ENCODE measurements around the gene PSAT1.

GRCh38 chr9:78291240-78291925 lies 5.5 kb upstream of the PSAT1 start:
- no peak for TF ChIP-seq CTCF (IDR thresholded peaks at IDR 0.05)
- TF ChIP-seq POLR2A (IDR thresholded peaks at IDR 0.05), result no peak
- no peak for TF ChIP-seq EP300 (IDR thresholded peaks at IDR 0.05)
